B cell (primary cell): Measurements from ENCODE around the gene CRACR2A. TPM values are rescaled to one million over a fixed set of nuclear protein-coding genes. Genes with fewer than 3 reads are reported as not detected.

Experiments
- ATAC-seq: fragments of 200-7000 bp; cut with Tn5 transposase; one replicate; pipeline ENCODE4 v1.10.0; 2021; ENCODE audit warnings: low read depth, mild to moderate bottlenecking, moderate number of reproducible peaks, moderate library complexity
- CTCF ChIA-PET: fragments of 350-600 bp; sonication (Branson Sonifier 250); formaldehyde crosslinking; loops from one replicate; lab custom pipeline; 2021; ENCODE audit warnings: antibody characterized with exemption, inconsistent platforms; lab: Charles Lee
- POLR2A ChIA-PET: fragments of 350-600 bp; sonication (Branson Sonifier 250); formaldehyde crosslinking; loops from one replicate; lab custom pipeline; 2021; ENCODE audit warnings: antibody characterized with exemption; lab: Charles Lee
- DNase-seq: peaks from one replicate; pipeline ENCODE4 v3.0.0; 2013
- H2AFZ ChIP-seq: 2 replicates; pipeline ENCODE4 v1.6.1; 2012; ENCODE audit warnings: mild to moderate bottlenecking, low read depth, low read length; ENCODE audit not compliant: insufficient read depth, poor library complexity, severe bottlenecking
- H3K27ac ChIP-seq, 2 donors: 1 replicate in 1 of 2; 2 replicates in 1 of 2; pipeline ENCODE4 v1.5.1; 2012 to 2013; ENCODE audit warnings: low read length in 2 of 2, mild to moderate bottlenecking in 2 of 2, moderate library complexity in 1 of 2
- H3K27me3 ChIP-seq, 4 experiments: fragments of 200-600 bp in 1 of 4; sonication (generic) in 1 of 4; replicated peaks in 1 of 4; 1 replicate in 2 of 4; 2 replicates in 2 of 4; pipeline versions ENCODE4 v1.6.1 to v1.7.0; 2013 to 2016; ENCODE audit warnings: low read length in 3 of 4, mild to moderate bottlenecking in 2 of 4, mixed read lengths in 1 of 4, moderate library complexity in 1 of 4; ENCODE audit not compliant: insufficient read depth in 4 of 4, control insufficient read depth in 3 of 4; ENCODE audit errors: control extremely low read depth in 1 of 4
- H3K36me3 ChIP-seq, 2 experiments: replicated peaks in 1 of 2; 1 replicate in 1 of 2; 2 replicates in 1 of 2; pipeline versions ENCODE4 v1.6.1 to v1.7.1; 2013; ENCODE audit warnings: low read length in 1 of 2; ENCODE audit not compliant: insufficient read depth in 2 of 2, control insufficient read depth in 1 of 2; ENCODE audit errors: control extremely low read depth in 1 of 2, extremely low read depth in 1 of 2
- H3K4me1 ChIP-seq, 2 donors: fragments of 200-600 bp in 1 of 2; sonication (generic) in 1 of 2; 1 replicate in 1 of 2; 2 replicates in 1 of 2; pipeline versions ENCODE4 v1.5.1 to v1.6.1; 2013 to 2017; ENCODE audit warnings: low read length in 2 of 2; ENCODE audit not compliant: control insufficient read depth in 2 of 2, insufficient read depth in 2 of 2
- H3K4me2 ChIP-seq: replicated peaks from 2 replicates; pipeline ENCODE3; 2012; ENCODE audit warnings: mild to moderate bottlenecking, low read depth, low read length; ENCODE audit not compliant: poor library complexity, severe bottlenecking
- H3K4me3 ChIP-seq, 5 experiments: fragments of 200-600 bp in 1 of 5; sonication (generic) in 1 of 5; 1 replicate in 3 of 5; 2 replicates in 2 of 5; pipeline versions ENCODE4 v1.5.1 to v1.7.0; 2011 to 2016; ENCODE audit warnings: low read length in 4 of 5, mild to moderate bottlenecking in 4 of 5, low read depth in 2 of 5, control low read depth in 1 of 5, moderate library complexity in 1 of 5; ENCODE audit not compliant: insufficient read depth in 1 of 5; ENCODE audit errors: control extremely low read depth in 1 of 5, extremely low read depth in 1 of 5
- H3K79me2 ChIP-seq: fragments of 200-600 bp; sonication (generic); one replicate; pipeline ENCODE4 v1.6.0; 2016; ENCODE audit warnings: low read length; ENCODE audit not compliant: control insufficient read depth, insufficient read depth
- H3K9ac ChIP-seq: fragments of 200-600 bp; sonication (generic); 2 replicates; pipeline ENCODE4 v1.6.1; 2017; ENCODE audit warnings: mild to moderate bottlenecking, low read length, moderate library complexity
- H3K9me3 ChIP-seq, 3 donors: one replicate each; pipeline versions ENCODE4 v1.6.1 to v1.7.1; 2013; ENCODE audit warnings: low read length in 2 of 3; ENCODE audit not compliant: control insufficient read depth in 2 of 3, insufficient read depth in 1 of 3; ENCODE audit errors: control extremely low read depth in 1 of 3
- H4K20me1 ChIP-seq: 2 replicates; pipeline ENCODE4 v1.6.0; 2012; ENCODE audit warnings: mild to moderate bottlenecking, low read length; ENCODE audit not compliant: insufficient read depth, control insufficient read depth, poor library complexity, severe bottlenecking
- H3K27ac Mint-ChIP-seq: one replicate; pipeline ENCODE4 v1.8.0; 2021; ENCODE audit warnings: mixed read lengths
- H3K27me3 Mint-ChIP-seq: one replicate; pipeline ENCODE4 v1.8.0; 2021; ENCODE audit warnings: mixed read lengths
- H3K4me1 Mint-ChIP-seq: one replicate; pipeline ENCODE4 v1.8.0; 2021; ENCODE audit warnings: mixed read lengths
- H3K4me3 Mint-ChIP-seq: one replicate; pipeline ENCODE4 v1.8.0; 2021; ENCODE audit warnings: mixed read lengths
- H3K9me3 Mint-ChIP-seq: one replicate; pipeline ENCODE4 v1.8.0; 2022; ENCODE audit warnings: mixed read lengths; ENCODE audit not compliant: insufficient read depth
- CTCF ChIP-seq: fragments of 200-600 bp; IDR thresholded peaks from one replicate; pipeline ENCODE4 v1.8.0; 2022; ENCODE audit warnings: antibody characterized with exemption, mild to moderate bottlenecking
- EZH2 ChIP-seq: IDR thresholded peaks from 2 replicates; pipeline ENCODE4 v1.6.1; 2012; ENCODE audit warnings: borderline replicate concordance, low read depth, mild to moderate bottlenecking, moderate library complexity, low read length; ENCODE audit not compliant: insufficient read depth, poor library complexity, severe bottlenecking
- WGBS: methylation state at CpG from one replicate; pipeline ENCODE4 v1.1.5; 2013; ENCODE audit warnings: missing lambda C conversion rate; ENCODE audit not compliant: insufficient coverage; 5-methylcytosine and 5-hydroxymethylcytosine counted together
- intact Hi-C: fragments of 100-400 bp; cut with micrococcal nuclease; formaldehyde crosslinking; loops from one replicate; pipeline ENCODE4 v1.10.0; 2022
- polyA plus RNA-seq: library from polyadenylated mRNA; depleted of rRNA; stranded (reverse); fragments of >200 nt; gene quantifications from 2 replicates; pipeline ENCODE4 v1.2.3, GENCODE V29; 2012
- total RNA-seq, 2 donors: library from RNA; stranded (reverse); fragments of 120-200 nt in 1 of 2; gene quantifications; 1 replicate in 1 of 2; 2 replicates in 1 of 2; pipeline versions ENCODE4 v1.2.3 to v1.2.4, GENCODE V29; 2013 to 2022

CRACR2A gene
- total and polyA plus RNA-seq, 2 donors (not counting 1 experiment from before 2014, with no cell fraction given): 15.2 to 26.1 TPM

GRCh38 chr12:3694673-3695072, 58.2 kb downstream of the CRACR2A start:
- no peak overlapping the region for H3K27ac ChIP-seq
- TF ChIP-seq CTCF (no peak), EZH2 (no peak)
- WGBS: 100% methylated on average over 2 of the region's 4 CpGs
- no peaks in the 10 kb centered on the region for H3K9me3 ChIP-seq
- H2AFZ ChIP-seq: no peak overlapping the region
- Mint-ChIP-seq H3K27ac (no peak overlapping the region), H3K9me3 (peaks cover 2% of the 10 kb centered on the region), H3K4me3 (no peak overlapping the region), H3K27me3 (no peaks in the 10 kb centered on the region), H3K4me1 (no peaks in the 10 kb centered on the region)
- H3K4me1 ChIP-seq: no peaks in the 10 kb centered on the region
- ATAC-seq: no peak
- no peaks in the 10 kb centered on the region for H4K20me1 ChIP-seq
- peaks cover 15 to 47% of the 10 kb centered on the region in 2 experiments for H3K36me3 ChIP-seq
- CTCF ChIA-PET: no interaction called here
- no peak overlapping the region for H3K4me3 ChIP-seq
- no peak for DNase-seq
- intact Hi-C loops: no loop called here
- POLR2A ChIA-PET: no interaction called here
- no peak overlapping the region for H3K9ac ChIP-seq
- H3K4me2 ChIP-seq: no peak overlapping the region
- H3K27me3 ChIP-seq: no peaks in the 10 kb centered on the region
- H3K79me2 ChIP-seq: no peaks in the 10 kb centered on the region

GRCh38 chr12:3692616-3693365, 60.1 kb downstream of the CRACR2A start:
- no peak overlapping the region for H3K27ac ChIP-seq
- H2AFZ ChIP-seq: no peak overlapping the region
- 100% methylated on average over 12 of the region's 13 CpGs for WGBS
- no peaks in the 10 kb centered on the region for H3K9me3 ChIP-seq
- H3K4me3 ChIP-seq: no peak overlapping the region
- TF ChIP-seq CTCF (no peak), EZH2 (no peak)
- no peak overlapping the region for H3K4me3 Mint-ChIP-seq
- H4K20me1 ChIP-seq: no peaks in the 10 kb centered on the region
- peaks cover 7 to 47% of the 10 kb centered on the region in 2 experiments for H3K36me3 ChIP-seq
- H3K27me3 ChIP-seq: no peaks in the 10 kb centered on the region
- CTCF ChIA-PET: no interaction called here
- no peaks in the 10 kb centered on the region for H3K4me1 Mint-ChIP-seq
- ATAC-seq (no peak), DNase-seq (no peak)
- H3K4me2 ChIP-seq: no peak overlapping the region
- H3K9me3 Mint-ChIP-seq: peaks cover 2% of the 10 kb centered on the region
- intact Hi-C loops: no loop called here
- H3K79me2 ChIP-seq: no peaks in the 10 kb centered on the region
- POLR2A ChIA-PET: no interaction called here
- no peak overlapping the region for H3K9ac ChIP-seq
- no peak overlapping the region for H3K27ac Mint-ChIP-seq
- no peaks in the 10 kb centered on the region for H3K4me1 ChIP-seq
- no peaks in the 10 kb centered on the region for H3K27me3 Mint-ChIP-seq
